GM21529 (cell line): ENCODE measurements around the gene ETAA1.

Experiments used
- ATAC-seq: cut with Tn5 transposase; IDR thresholded peaks from one replicate; pipeline ENCODE4 v1.9.1; 2021; ENCODE audit not compliant: unreplicated experiment

The ETAA1 gene

GRCh38 chr2:67436221-67436620 lies 39.1 kb downstream of the ETAA1 start:
- ATAC-seq: no peak

- ATAC-seq: no peak
Observed at GRCh38 chr2:67437114-67437513, 40.0 kb downstream of the ETAA1 start.

GRCh38 chr2:67438337-67438736 lies 41.2 kb downstream of the ETAA1 start:
- ATAC-seq: no peak

GRCh38 chr2:67445652-67446268 lies 48.6 kb downstream of the ETAA1 start:
- no peak for ATAC-seq

GRCh38 chr2:67446491-67446911 lies 49.4 kb downstream of the ETAA1 start:
- no peak for ATAC-seq

GRCh38 chr2:67448648-67449047 lies 51.5 kb downstream of the ETAA1 start:
- no peak for ATAC-seq

GRCh38 chr2:67451086-67451832 lies 54.1 kb downstream of the ETAA1 start:
- ATAC-seq: no peak

- no peak for ATAC-seq
Observed at GRCh38 chr2:67453310-67453709, 56.2 kb downstream of the ETAA1 start.

- no peak for ATAC-seq
Observed at GRCh38 chr2:67455219-67456142, 58.3 kb downstream of the ETAA1 start.

GRCh38 chr2:67456428-67456827 lies 59.3 kb downstream of the ETAA1 start:
- ATAC-seq: no peak

GRCh38 chr2:67457699-67458098 lies 60.6 kb downstream of the ETAA1 start:
- no peak for ATAC-seq

GRCh38 chr2:67459761-67460160 lies 62.6 kb downstream of the ETAA1 start:
- no peak for ATAC-seq
